GM23338 (cell line): ENCODE data around the gene CST3. TPM values are rescaled to one million over a fixed set of nuclear protein-coding genes. Genes with fewer than 3 reads are reported as not detected.

Experiments used
- ATAC-seq: fragments of 200-7000 bp; cut with Tn5 transposase; 3 replicates; pipeline ENCODE4 v1.9.1; 2020
- DNase-seq: peaks from one replicate; pipeline ENCODE4 v3.0.0-alpha.2; 2015; ENCODE audit warnings: low spot score
- H2AFZ ChIP-seq: fragments of 200-600 bp; sonication (generic); 2 replicates; pipeline ENCODE4 v1.8.0; 2016; ENCODE audit warnings: antibody characterized with exemption, mild to moderate bottlenecking, moderate library complexity
- H3F3A ChIP-seq: fragments of 200-600 bp; sonication (generic); replicated peaks from 2 replicates; pipeline ENCODE4 v1.8.0; 2017; ENCODE audit warnings: antibody characterized with exemption, mixed run types, low read depth
- H3K27ac ChIP-seq: fragments of 200-600 bp; sonication (generic); 2 replicates; pipeline ENCODE4 v1.6.1; 2016; ENCODE audit warnings: low read depth
- H3K27me3 ChIP-seq: fragments of 200-600 bp; sonication (generic); 2 replicates; pipeline ENCODE4 v1.8.0; 2016; ENCODE audit warnings: mild to moderate bottlenecking, mixed run types, moderate library complexity; ENCODE audit not compliant: insufficient read depth
- H3K36me3 ChIP-seq: fragments of 200-600 bp; sonication (generic); 2 replicates; pipeline ENCODE4 v1.8.0; 2016; ENCODE audit warnings: mild to moderate bottlenecking; ENCODE audit not compliant: insufficient read depth
- H3K4me1 ChIP-seq: fragments of 200-600 bp; sonication (generic); 2 replicates; pipeline ENCODE4 v1.8.0; 2016; ENCODE audit warnings: mild to moderate bottlenecking, moderate library complexity; ENCODE audit not compliant: insufficient read depth
- H3K4me2 ChIP-seq: fragments of 200-600 bp; sonication (generic); 2 replicates; pipeline ENCODE4 v1.7.1; 2017; ENCODE audit warnings: mixed run types
- H3K4me3 ChIP-seq: fragments of 200-600 bp; sonication (generic); 2 replicates; pipeline ENCODE4 v1.6.1; 2016; ENCODE audit warnings: mixed run types
- H3K79me2 ChIP-seq: fragments of 200-600 bp; sonication (generic); replicated peaks from 2 replicates; pipeline ENCODE4 v1.8.0; 2017; ENCODE audit warnings: mild to moderate bottlenecking; ENCODE audit not compliant: insufficient read depth
- H3K9me2 ChIP-seq: fragments of 200-600 bp; sonication (generic); 2 replicates; pipeline ENCODE4 v1.8.0; 2017; ENCODE audit not compliant: insufficient read depth
- H4K20me1 ChIP-seq: fragments of 200-600 bp; sonication (generic); replicated peaks from 2 replicates; pipeline ENCODE4 v1.8.0; 2017; ENCODE audit warnings: mild to moderate bottlenecking; ENCODE audit not compliant: insufficient read depth
- H3K27ac Mint-ChIP-seq: 2 replicates; pipeline ENCODE4 v1.8.0; 2020; ENCODE audit warnings: inconsistent platforms, mild to moderate bottlenecking, moderate library complexity, mixed read lengths
- H3K27me3 Mint-ChIP-seq: 3 replicates; pipeline ENCODE4 v1.8.0; 2022; ENCODE audit warnings: low read depth, mild to moderate bottlenecking, moderate library complexity, mixed read lengths, inconsistent platforms; ENCODE audit not compliant: insufficient read depth, poor library complexity
- H3K36me3 Mint-ChIP-seq: 3 replicates; pipeline ENCODE4 v1.8.0; 2021; ENCODE audit warnings: low read depth, mild to moderate bottlenecking, inconsistent platforms, moderate library complexity, mixed read lengths
- H3K4me1 Mint-ChIP-seq: 3 replicates; pipeline ENCODE4 v1.8.0; 2020; ENCODE audit warnings: mild to moderate bottlenecking, inconsistent platforms, mixed read lengths
- H3K4me3 Mint-ChIP-seq: 3 replicates; pipeline ENCODE4 v1.8.0; 2021; ENCODE audit warnings: moderate library complexity, mild to moderate bottlenecking, inconsistent platforms, mixed read lengths
- H3K9me3 Mint-ChIP-seq: 3 replicates; pipeline ENCODE4 v1.8.0; 2020; ENCODE audit warnings: moderate library complexity, mild to moderate bottlenecking, inconsistent platforms, mixed read lengths
- CREB1 ChIP-seq: fragments of 250-450 bp; sonication (Bioruptor Pico); IDR thresholded peaks from 2 replicates; pipeline ENCODE4 v1.5.0; 2020; ENCODE audit warnings: low read depth, mild to moderate bottlenecking, moderate library complexity
- ETS1 ChIP-seq: IDR thresholded peaks from 2 replicates; pipeline ENCODE4 v1.6.1; 2016; ENCODE audit warnings: antibody characterized with exemption
- JUNB ChIP-seq: IDR thresholded peaks from one replicate; pipeline ENCODE4 v1.6.1; 2016; ENCODE audit warnings: antibody characterized with exemption; ENCODE audit not compliant: unreplicated experiment
- NANOG ChIP-seq: IDR thresholded peaks from 2 replicates; pipeline ENCODE4 v1.6.1; 2016; ENCODE audit warnings: antibody characterized with exemption, borderline replicate concordance
- POLR2AphosphoS5 ChIP-seq: IDR thresholded peaks from 2 replicates; pipeline ENCODE4 v1.6.1; 2016; ENCODE audit warnings: antibody characterized with exemption, low read depth
- REST ChIP-seq: IDR thresholded peaks from one replicate; pipeline ENCODE4 v1.6.1; 2018; ENCODE audit warnings: antibody characterized with exemption; ENCODE audit not compliant: unreplicated experiment
- ZNF114 ChIP-seq: fragments of 250-450 bp; sonication (Bioruptor Pico); IDR thresholded peaks from 2 replicates; pipeline ENCODE4 v1.5.0; 2020; ENCODE audit warnings: mild to moderate bottlenecking, moderate library complexity
- ZNF462 ChIP-seq: fragments of 250-450 bp; sonication (Bioruptor Pico); IDR thresholded peaks from 2 replicates; pipeline ENCODE4 v1.5.0; 2020; ENCODE audit warnings: mild to moderate bottlenecking, moderate library complexity
- polyA plus RNA-seq: library from polyadenylated mRNA; unstranded; fragments of >200 nt; fragmentation: Nextera tagmentation; extraction: Ambion mirVana; gene quantifications from 2 replicates; pipeline ENCODE4 v1.2.1, GENCODE V29; 2016
- total RNA-seq: library from RNA; depleted of rRNA; stranded (reverse); fragments of >200 nt; shearing (Covaris generic); gene quantifications from 2 replicates; pipeline ENCODE4 v1.2.3, GENCODE V29; 2014

CST3 gene
- total and polyA plus RNA-seq, 2 experiments from 2014 or later, result 51.8 to 71.5 TPM

GRCh38 chr20:23634044-23634801, 3.5 kb downstream of the CST3 start:
- no peaks in the 10 kb centered on the region; the same call in 2 of the 3 replicates for H3K36me3 Mint-ChIP-seq
- no peak overlapping the region for H3K4me2 ChIP-seq
- no peak overlapping the region for H2AFZ ChIP-seq
- peaks cover 3% of the 10 kb centered on the region; the same call in 1 of the 3 replicates for H3K9me3 Mint-ChIP-seq
- peaks cover 12% of the 10 kb centered on the region for H3K27me3 ChIP-seq
- no peak overlapping the region for H3K27ac Mint-ChIP-seq
- H3K27ac ChIP-seq, result no peak overlapping the region
- no peak for TF ChIP-seq POLR2AphosphoS5
- TF ChIP-seq NANOG, result no peak
- no peak for TF ChIP-seq ZNF114 (CRISPR knock-in tag)
- no peak for TF ChIP-seq JUNB
- TF ChIP-seq CREB1 (CRISPR knock-in tag), result no peak
- no peak for TF ChIP-seq REST
- no peak for TF ChIP-seq ZNF462 (CRISPR knock-in tag)
- no peak for TF ChIP-seq ETS1
- peaks cover 6% of the 10 kb centered on the region; the same call in 1 of the 2 replicates for H3K9me2 ChIP-seq
- peaks cover 13% of the 10 kb centered on the region; the same call in 1 of the 2 replicates for H3K4me1 ChIP-seq
- peaks cover 21% of the 10 kb centered on the region for H3K4me1 Mint-ChIP-seq
- DNase-seq (no peak), ATAC-seq (no peak)
- no peaks in the 10 kb centered on the region for H3K79me2 ChIP-seq
- no peaks in the 10 kb centered on the region for H3K36me3 ChIP-seq
- no peaks in the 10 kb centered on the region for H4K20me1 ChIP-seq
- H3K4me3 ChIP-seq, result no peak overlapping the region
- H3K27me3 Mint-ChIP-seq, result peaks cover 17% of the 10 kb centered on the region
- H3K4me3 Mint-ChIP-seq, result no peak overlapping the region
- H3F3A ChIP-seq, result no peaks in the 10 kb centered on the region
